NT2/D1 (cell line): ENCODE data around the gene IKBIP.
"Not testable (repeated sequence)": the region's sequence is repeated elsewhere in the genome, so short reads cannot be mapped to it uniquely, and the experiment has no call there.

Experiments used
- SUZ12 ChIP-seq: IDR thresholded peaks from 2 replicates; pipeline ENCODE4 v1.6.1; 2011; ENCODE audit not compliant: insufficient read length, insufficient read depth; ENCODE audit errors: extremely low read depth
- YY1 ChIP-seq: IDR thresholded peaks from 2 replicates; pipeline ENCODE4 v1.6.1; 2011; ENCODE audit not compliant: insufficient read length, insufficient read depth
- ZNF274 ChIP-seq: IDR thresholded peaks from 2 replicates; pipeline ENCODE4 v1.6.1; 2011; ENCODE audit warnings: mild to moderate bottlenecking, low read depth, low read length

DNA sequence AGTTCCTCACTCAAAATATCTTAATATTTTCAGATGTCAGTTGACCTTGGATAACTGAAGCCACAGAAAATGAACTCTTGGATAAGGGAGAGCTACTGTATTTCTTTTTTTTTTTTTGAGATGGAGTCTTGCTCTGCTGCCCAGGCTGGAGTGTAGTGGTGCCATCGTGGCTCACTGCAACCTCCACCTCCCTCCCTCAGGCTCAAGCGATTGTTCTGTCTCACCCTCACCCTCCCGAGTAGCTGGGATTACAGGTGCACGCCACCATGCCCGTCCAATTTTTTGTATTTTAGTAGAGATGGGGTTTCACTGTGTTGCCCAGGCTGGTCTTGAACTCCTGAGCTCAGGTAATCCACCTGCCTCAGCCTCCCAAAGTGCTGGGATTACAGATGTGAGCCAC lies 47.3 kb downstream of the IKBIP start:
- TF ChIP-seq YY1, SUZ12, ZNF274: not testable (repeated sequence)
